Stimulated activated CD8-positive, alpha-beta memory T cell treated with anti-CD3 and anti-CD28 coated beads, Interleukin-7, amount 100 ng/mL, for 48 hours (primary cell): Measurements from ENCODE around the gene GLP2R.

ENCODE experiments used
- DNase-seq, 2 donors: peaks; one replicate each; pipeline ENCODE4 v3.0.0-alpha.2; 2020; ENCODE audit warnings: low read depth in 1 of 2; ENCODE audit errors: extremely low read depth in 1 of 2

The GLP2R gene

DNA sequence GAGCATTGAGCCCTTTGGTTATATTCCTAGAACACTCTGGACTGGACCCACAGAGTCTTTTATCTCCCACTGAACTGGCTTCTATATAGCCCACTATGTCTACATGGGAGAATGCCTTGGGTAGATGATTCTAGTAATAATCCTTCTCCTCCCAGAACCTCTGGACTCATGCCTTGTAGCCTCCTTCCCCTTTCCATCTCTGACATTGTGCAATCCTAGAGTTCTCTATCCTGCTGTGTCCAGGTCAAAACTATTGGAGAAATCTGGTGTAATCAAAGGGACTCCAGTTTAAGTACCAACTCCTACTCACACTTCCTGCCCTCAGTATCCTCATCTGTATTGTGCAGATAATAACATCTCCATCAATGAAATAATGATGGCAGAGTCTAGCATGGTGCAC is 70.2 kb downstream of the GLP2R start:
- no peak for DNase-seq

DNA sequence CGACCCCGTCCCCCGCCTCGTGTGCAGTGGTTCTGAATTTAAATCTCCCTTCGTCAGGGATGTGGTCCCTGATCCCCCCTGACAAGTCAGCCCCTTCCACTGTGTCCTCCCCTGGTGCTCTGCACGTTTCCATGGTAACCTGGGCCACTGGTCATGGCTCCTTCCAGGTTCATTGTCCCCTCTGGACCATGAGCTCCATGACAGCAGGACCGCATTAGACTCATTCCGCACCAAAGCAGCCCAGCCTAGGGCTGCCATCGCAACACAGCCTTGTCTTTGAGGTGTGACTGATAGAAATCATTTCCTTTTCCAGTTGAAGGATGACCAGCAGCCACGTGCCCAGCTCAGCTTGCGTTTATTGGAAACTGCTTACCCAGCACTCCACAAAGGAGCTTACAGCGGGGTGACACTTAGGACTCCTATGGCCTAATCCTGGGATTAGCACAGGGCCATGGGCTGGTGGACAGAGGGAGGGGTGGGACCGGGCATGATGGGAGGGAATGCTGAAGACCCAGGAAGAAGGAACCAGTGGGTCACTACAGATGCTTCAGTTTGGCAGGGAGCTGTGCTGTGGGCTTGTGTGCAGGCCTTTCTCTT is 71.7 kb downstream of the GLP2R start:
- no peak for DNase-seq

DNA sequence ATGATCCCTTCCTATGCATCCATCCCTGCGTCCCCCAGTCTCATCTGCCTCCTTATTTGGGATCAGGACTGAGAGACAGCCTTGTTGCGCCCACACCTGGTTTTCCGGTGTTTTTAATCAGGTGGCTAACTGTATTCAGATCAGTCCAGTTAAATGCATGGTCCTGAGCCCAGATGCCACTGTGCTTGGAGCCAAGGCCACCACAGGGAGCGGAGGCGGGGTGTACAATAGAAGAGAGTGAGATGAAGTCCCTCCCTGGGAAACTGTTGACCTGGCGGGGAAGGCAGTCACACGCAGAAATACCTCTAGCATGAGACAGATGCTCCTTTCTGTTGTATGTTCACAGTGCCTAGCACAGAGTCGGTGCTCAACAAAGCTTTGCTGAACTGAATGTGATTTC is 73.1 kb downstream of the GLP2R start:
- DNase-seq, result no peak

DNA sequence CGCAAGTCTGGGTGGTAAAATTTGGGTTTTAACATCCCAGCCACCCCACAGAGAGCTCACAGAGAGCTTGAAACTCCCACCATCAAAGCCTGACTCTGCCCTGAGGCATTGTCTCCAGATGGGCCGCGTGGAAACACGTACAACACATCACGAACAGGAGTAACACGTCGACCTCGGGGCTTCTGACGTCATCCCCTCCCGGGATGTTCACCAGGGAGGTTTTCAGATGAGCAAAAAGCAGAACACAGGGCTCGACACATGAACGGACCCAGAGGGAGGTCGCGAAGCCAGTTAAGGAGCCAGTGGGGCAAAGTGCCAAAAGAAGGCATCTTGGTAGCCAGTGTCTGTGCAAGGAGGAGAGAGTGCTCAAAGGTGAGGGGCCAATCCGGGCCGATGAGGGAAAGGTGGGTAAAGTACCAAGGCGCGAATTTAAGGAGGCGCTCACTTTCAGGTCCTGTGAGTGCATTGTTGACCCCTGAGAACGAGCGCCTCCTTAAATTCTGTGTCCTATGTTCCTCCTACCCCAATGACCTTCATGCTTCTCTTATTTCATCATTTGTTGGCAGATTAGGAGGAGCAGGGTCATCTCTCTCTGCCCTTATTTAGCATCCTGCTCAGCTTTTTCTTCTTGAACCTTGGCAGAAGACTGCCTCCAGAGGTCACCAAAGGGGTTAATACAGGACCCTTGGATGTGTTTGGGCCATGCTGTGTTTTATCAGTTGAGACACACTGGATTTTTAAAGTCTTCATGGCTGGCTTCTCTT is 73.7 kb downstream of the GLP2R start:
- DNase-seq, result no peak

DNA sequence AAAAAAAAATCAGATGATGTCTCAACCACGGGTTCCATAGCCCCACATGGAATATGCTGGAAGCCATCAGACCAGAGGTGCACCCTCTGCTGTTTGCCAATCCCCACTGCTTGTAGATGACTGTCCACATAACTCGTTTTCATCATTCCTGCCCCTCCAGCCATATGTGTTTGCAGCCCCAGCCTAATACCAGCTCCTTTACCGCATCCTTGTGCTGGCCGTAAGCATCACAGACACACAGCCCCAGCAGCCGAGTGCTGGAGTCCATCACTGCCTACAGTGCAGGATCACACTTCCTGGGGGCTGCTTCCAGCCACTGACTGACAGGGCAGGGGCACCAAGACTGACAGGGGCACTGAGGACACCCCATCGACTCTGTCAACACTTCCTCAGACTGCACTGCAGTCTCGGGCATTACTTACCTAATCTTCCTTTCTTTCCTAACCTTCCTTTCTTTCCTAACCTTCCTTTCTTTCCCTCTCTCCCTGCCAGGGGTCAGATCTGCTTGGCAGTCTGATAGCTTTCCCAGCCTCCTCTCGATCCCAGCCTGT is 74.4 kb downstream of the GLP2R start:
- no peak for DNase-seq

DNA sequence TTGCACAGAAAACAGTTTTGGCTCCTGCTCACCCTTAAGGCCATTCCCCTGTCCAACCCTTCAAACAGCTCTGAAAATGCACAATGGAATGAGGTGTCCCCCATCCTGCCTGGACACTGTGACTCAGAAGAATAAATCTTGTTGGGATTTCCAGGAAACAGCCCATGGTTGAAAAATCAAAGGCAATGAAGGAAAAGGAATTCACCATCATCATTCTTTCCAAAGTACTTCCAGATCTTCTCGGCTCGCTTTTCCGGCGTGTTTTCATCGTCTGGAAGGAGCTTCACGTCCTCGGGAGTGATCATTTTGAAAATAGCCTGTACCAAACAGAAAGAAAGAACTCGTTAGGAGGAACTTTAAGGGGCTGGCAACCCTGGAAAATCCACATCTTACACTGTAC is 75.1 kb downstream of the GLP2R start:
- DNase-seq, result no peak

DNA sequence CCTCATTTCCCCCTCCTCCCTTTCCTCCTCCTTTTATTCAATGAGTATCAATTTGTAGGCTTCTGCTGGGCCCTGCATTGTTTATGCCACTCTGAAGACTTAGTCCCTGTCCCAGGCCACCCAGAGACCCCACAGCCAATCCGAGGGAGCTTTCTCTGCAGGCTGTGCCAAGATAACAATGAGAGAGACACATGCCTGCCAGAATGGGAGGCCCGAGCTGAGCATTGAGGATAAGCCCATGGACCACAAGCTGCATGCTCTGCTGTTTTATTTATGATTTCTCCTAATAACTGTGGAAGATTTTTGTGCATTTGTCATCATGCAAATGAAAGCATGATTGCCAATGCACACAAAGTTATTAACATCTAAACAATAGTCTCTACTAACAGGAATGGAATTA is 76.4 kb downstream of the GLP2R start:
- DNase-seq, result no peak

DNA sequence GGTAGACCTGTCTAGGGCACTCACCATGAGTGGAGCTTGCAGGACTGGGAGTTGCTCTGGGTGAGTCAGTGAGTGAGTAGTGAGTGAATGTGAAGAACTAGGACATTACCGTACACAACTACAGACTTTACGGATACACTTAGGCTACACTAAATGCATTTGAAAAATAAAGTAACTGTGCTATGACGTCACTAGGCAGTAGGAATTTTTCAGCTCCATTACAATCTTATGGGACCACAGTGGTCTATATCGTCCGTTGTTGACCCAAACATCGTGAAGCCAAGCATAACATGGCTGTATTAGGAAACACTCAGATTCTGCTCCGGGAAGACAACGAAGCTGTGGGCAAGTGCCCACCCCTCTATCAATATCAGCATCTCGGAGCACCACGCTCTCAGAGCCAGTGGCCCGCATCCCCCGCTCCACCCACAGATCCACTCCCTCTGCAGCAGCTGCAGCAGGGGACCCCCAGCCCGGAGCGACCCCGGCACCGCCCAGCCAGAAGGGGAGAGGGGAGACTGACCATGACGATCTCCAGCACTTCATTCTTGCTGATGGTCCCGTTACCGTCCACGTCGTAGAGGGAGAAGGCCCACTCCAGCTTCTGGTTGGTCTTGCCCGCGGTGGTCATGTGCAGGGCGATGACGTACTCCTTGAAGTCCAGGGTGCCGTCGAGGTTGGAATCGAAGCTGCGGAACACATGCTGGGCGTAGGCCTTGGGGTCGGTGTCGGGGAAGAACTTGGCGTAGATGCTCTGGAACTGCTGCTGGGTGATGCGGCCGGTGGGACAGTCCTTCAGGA is 78.8 kb downstream of the GLP2R start:
- DNase-seq, result no peak

DNA sequence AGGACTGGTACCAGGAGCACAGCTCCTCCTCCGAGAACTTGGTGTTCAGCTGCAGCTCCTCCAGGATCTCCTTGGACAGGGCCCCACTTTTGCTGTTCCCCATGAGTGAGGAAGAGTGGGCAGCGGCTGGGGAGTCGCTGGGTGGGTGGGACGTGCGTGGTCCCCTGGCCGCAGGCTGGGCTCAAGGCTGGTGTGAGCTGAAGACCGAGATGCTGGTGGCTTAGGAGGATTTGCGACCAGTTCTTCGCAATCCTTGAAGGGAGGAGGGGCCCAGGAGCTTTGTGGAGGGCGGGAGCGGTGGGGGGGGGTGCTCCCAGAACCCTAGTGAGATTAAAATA is 79.3 kb downstream of the GLP2R start, which contains the start of gene RCVRN:
RCVRN (minus strand) TSS at position 194 of the 338 bp plus-strand sequence; CDS start at position 103, 91 bp downstream.
- DNase-seq, result no peak

DNA sequence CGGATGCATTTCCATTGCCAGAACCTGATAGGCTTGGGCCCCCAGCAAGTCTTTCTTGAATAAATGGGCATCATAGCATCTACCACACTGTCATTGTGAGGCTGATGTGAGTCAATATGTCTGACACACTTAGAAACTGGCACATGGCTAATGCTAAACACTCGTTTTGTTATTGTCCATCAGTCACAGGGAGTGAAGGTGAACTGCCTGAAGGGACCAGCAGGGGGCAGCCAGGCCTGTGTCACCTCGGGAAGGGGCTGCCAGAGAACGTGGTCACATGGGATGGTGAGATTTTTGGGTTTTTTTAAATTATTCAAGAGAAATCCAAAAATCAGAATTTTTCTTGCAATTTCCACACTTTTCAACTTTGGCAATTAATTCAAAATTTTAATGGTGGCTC is 80.2 kb downstream of the GLP2R start:
- DNase-seq, result peak in 1 of 2 donors; percentile 8

DNA sequence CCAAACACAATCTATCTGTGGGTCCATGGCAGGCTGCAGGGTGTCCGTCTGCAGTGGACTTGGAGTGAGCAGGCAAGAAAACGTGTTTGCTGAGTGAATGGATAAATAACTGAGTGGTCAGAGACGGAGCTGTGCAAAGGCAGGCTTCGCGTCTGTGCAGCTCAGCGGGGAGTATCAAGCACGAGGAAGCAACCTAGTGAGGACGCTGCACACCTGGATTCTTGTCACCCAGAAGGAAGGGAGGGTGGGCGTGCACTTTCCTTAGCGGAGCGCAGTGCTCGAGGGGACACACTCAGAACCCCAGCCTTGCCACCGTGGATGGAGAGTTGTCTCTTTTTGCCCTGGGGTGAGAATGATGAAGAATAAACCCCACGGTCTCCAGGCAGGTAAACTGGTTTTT is 80.9 kb downstream of the GLP2R start:
- DNase-seq, result no peak

DNA sequence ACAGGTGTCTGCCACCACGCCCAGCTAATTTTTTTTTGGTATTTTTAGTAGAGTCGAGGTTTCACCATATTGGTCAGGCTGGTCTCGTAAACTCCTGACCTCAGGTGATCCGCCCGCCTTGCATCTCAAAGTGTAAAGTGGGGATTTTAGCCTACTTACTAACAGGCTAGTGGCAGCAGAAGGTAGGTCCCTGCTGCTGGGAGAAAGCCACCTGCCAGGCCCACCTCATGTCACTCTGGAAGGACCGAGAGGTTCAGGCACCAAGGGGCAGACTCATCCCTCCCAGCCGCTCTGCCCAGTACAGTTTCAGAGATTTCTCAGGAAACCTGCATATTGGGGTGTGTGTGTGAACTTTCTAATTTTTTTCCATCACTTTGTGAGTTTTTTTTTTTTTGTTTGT is 81.4 kb downstream of the GLP2R start:
- DNase-seq, result no peak

DNA sequence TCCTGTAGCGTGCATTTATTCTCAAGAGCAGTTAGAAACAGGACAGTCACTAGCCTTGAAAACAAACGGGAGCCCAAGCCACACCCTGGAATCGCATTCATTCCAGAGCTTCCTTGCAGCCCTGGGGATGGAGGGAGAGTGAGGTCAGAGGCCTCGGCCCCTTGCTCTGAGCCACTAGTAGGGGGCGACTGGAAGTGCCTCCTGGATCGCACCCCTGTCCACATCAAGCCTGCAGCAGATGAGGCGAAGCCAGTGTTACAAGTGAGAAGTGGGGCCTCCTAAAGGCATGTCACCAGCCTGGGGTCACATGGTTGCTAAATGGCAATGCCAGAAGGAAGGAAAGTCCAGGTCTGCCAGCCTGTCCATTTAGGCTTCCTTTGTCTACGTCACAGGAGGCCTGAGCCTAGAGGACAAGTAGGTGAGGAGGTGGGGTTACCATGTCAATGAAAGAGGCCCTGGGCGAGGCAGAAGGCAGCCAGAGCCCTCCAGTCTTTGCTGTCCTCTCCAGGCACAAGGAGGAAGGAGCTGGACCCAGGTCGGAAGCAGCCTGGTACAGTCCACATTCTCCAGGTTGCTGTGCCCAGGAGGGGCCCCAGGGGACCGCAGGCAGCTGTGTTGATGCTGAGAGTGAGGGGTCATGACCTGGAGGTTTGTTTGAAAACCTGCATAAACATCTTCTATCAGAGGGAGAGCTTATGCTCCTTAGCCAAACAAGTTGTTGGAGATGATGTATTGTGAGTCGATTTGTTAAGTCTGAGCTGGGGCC is 82.3 kb downstream of the GLP2R start:
- no peak for DNase-seq

DNA sequence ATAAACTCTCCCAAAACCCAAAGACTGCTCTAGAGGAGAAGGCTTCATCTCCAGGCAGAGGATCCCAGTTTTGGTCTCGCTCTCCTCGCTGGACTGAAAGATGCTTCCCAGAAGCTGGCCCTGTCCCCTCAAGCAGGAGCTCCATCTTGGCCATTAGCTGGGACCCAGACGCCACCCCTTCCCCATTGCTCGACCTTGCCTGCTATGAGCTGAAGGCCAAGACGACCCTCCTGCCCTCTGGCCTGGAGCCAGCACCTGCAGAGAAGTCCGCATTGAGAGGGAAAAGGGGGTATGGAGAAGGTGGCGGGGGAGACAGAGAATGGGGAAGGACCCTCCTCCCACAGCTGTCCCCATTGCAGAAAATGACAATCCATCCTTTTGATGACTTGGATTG is 82.9 kb downstream of the GLP2R start:
- DNase-seq, result no peak

DNA sequence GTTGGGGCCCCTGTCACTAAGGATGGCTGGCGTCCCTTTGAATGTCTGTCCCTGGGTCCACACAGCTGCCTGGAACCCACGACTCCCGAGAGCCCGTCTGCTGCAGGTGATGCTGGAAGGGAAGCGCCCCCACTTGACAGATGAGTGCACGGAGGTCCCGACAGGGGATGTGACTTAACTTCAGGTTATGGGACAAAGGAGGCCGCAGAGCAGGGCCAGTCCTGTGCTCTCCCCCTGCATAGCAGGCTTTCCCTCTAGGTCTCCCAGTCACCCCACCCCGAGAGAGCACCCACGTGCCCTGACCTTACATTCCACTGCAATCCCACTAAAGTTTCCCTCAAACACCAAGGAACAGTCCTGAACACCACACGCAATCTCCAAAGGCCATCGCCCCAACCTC is 85.4 kb downstream of the GLP2R start:
- DNase-seq, result no peak

DNA sequence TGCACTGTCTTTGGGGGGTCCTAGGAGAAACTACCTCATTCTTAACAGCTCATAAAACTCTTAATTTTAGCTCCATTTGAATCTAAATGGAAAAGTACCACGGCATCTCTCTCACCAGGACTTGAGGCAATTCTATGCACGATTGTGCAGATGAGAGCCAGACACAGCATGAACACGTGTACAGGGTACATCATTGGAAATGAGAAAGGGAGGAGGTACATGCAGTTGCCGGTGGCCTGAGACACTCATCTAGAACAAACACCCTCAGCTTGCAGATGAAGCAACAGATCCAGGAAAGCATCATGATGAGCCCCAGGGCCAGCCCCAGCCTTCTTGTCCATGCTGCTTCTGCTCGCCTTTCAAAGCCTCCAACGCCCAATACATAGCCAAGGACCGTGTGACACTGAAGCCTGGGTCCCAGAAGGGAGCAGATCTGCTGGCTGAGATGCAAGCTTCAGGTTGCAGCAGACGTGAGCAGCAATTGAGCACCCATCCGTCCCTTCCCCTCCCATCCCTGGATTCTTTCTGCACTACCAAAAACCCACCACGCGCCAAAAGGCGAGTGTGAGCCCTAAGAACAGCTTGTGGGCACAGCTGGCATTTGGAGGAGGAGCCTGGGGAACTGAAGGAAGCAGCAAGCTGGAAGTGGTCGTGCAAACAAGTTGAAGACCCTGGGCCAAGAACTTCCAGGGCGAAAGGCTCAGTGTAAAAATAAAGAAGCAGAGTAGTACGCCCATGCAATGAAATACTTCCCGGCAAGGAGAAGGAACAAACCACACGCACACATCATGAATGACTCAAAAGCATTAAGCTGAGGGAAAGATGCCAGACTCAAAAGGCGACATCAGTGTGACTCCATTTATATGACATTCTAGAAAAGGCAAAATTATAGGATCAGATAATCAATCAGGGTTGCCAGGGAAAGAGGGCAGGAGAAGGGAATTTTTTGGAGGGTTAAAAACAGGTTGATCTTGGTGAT is 86.7 kb downstream of the GLP2R start:
- no peak for DNase-seq

DNA sequence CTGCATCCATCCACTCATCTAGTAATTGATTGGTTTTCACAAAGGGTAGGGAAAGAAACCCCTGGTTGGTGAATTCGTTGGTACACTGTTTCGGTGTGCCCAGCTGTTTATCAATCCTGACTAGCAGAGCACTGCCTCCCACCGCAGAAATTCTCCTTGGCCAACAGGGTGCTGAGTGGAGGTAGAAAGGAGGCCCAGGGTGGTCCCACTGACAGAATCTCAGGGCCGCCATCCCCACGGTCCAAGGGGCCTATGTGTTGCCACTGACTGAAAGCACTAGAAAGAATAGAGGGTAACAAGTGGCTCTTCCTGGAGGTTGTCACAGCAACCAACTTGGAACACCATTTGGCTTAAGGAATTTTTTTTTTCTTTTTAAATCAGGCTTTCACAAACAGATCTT is 87.8 kb downstream of the GLP2R start:
- DNase-seq, result no peak

DNA sequence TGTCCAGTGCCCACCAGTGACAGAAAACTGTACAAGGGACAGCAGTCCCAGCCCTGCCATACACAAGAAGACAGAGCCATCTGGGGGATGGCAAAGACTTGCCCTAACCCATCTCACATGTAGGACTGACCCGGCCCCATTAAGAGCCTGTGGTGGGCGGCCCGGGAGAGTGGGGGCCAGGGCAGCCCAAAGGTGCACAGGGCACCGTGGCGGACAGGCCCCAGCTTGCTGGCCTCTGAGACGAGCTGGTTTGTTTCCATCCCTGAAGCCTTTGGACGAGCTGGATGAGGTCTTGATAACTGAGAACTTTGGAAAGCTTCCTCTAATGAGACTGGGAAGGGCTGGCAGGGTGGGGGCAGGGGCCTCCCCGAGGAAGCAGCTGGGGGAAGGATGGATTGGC is 90.4 kb downstream of the GLP2R start:
- no peak for DNase-seq

DNA sequence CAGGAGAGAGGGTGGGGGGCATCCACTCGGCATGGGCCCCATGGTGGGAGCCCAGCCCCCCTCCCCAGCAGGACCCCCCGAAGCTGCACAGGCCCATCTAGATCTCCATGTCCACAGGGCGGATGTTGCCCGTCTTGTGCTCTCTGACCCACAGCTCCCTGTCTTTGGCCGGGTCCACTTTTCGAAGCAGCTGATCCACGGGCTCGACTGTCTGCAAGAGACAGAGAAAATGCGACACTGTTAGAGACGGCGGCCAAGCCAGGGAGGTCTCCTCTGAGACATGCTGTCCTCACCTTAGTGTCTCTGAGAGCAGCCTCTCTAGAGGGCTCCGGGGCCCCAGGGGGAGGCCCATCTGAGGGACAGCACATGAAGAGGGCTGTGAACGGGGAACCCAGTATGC is 91.4 kb downstream of the GLP2R start:
- no peak for DNase-seq

DNA sequence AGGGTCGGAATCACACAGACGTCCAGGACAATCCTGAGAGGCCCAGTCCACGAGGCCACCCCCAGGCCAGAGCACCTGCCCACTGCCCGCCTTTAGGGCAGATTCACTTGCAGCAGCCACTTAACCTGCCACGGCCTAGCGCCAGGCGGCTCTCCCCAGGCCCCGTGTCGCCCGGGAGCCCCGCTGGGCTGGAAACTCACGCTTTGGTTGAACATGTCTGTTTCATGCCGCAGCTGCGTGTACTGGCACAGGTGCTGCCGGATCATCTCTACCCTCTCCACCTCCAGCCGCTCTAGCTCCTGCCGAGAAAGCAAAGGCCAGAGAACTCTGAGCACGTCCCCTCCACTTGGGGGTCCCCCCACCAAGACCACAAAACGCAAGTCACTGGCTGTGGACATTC is 92.1 kb downstream of the GLP2R start:
- no peak for DNase-seq
